Gastrocnemius medialis (tissue), 4 donors: Measurements from ENCODE around the gene EDN1.

ENCODE experiments used
- CTCF ChIP-seq, 5 experiments: fragments of 450-650 bp in 3 of 5; fragments of 200-600 bp in 2 of 5; sonication (generic) in 2 of 5; IDR thresholded peaks in 4 of 5; conservative IDR thresholded peaks in 1 of 5; 1 replicate in 4 of 5; 2 replicates in 1 of 5; pipeline ENCODE4 v1.5.1; 2016 to 2019; ENCODE audit warnings: antibody characterized with exemption in 5 of 5, mild to moderate bottlenecking in 3 of 5, moderate library complexity in 3 of 5
- POLR2A ChIP-seq, 2 donors: fragments of 450-650 bp; IDR thresholded peaks; one replicate each; pipeline ENCODE4 v1.6.1; 2017; ENCODE audit warnings: antibody characterized with exemption in 2 of 2, mild to moderate bottlenecking in 2 of 2, moderate library complexity in 2 of 2

GRCh38 chr6:12313306-12313991, 23.3 kb downstream of the EDN1 start:
- no peak for TF ChIP-seq POLR2A (IDR thresholded peaks at IDR 0.05)
- TF ChIP-seq CTCF (IDR thresholded peaks at IDR 0.05 in 4 of 5, conservative IDR thresholded peaks at IDR 0.05 in 1 of 5), result no peak
